GM21576 (cell line): Measurements from ENCODE around the gene NRIP1.

Source experiments
- ATAC-seq: cut with Tn5 transposase; IDR thresholded peaks from one replicate; pipeline ENCODE4 v1.9.1; 2021; ENCODE audit warnings: mild to moderate bottlenecking, moderate library complexity; ENCODE audit not compliant: unreplicated experiment

NRIP1 gene

GRCh38 chr21:14923468-14923867 is 141.3 kb downstream of the NRIP1 start:
- no peak for ATAC-seq

DNA sequence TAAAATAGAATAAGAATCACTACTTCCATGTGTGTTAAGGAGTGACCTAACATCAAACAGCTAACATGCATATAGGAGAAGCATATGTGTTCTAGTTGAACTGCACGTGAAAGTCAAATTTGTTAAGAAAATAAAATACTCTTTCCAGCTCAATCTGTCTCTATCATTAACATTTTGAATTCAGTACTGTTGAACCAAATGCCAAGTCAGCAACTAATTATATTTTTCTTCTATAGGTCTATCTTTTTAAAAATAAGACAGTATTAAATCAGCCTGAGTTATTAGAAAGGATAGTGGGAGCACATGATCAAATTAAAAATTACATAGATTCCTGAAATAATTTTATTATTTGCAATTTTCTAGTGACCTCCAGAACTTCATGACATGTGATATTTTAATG is 141.8 kb downstream of the NRIP1 start:
- no peak for ATAC-seq

DNA sequence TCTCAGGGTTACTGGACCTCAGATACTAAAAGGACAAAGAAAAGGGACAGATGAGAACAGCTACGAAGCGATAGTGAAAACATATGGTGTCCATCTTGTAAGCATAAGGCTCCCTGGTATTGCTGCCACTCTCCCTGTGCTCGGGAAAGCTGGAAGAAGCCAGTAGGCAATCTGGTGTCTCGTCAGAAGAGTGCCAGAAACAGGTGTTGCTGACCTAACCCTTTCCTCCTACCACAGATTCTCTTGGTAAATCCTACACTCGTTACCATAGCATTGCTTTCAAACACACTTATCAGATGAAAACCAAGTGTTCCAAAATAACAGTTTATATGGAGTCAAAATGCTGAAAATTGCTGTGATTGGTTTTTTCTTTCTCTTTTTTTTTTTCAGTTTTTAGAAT is 146.3 kb downstream of the NRIP1 start:
- ATAC-seq = no peak

DNA sequence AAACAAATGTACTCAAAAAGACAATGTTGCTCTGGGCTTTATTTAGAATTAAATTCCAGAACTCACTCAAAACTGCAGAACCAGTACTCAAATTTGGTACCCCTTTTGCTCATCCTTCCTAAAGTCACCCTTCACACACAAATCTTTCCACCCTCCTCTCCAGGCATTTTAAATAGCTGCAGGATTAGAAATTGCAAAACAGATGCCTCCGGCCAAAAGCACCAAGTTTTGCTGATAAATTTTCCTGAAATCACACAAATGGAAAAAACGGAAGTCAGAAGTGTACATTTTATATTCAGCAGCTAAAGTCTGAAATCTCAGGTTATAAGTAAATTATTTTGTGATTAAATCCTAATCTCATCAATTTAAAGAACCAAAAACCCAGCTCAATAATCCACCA is 147.0 kb downstream of the NRIP1 start:
- ATAC-seq = no peak

DNA sequence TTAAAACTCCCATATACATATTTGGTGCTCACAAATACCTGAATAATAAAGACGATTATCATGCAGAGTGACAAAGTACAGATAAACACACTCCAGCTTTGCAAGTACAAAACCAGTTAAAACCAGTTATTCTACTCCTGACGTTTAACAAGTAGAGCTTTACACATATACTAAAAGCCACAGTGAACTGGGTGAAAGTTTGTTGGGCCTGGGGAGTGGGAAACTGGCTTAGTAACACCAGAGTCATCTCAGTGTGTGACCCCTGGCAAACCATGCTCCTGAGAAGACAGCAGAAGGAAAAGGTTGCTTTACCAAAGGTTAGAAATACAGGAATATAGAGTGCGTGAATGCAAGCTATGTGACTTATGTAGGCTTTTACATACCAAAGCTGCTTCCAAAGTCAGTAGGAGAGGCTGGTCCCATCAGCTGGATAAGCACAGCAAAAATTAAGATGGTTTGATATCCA is 148.1 kb downstream of the NRIP1 start:
- ATAC-seq = no peak

GRCh38 chr21:14913638-14914037 is 151.2 kb downstream of the NRIP1 start:
- ATAC-seq = no peak

GRCh38 chr21:14911351-14911750 is 153.4 kb downstream of the NRIP1 start:
- ATAC-seq = no peak
